ENCODE measurements around the gene UNC5A.

UNC5A gene

GRCh38 chr5:176881816-176882566 lies 71.6 kb downstream of the UNC5A start:
- DNase-seq, result no peak

- no peak for DNase-seq
Measured at GRCh38 chr5:176882567-176882903, 72.2 kb downstream of the UNC5A start.

GRCh38 chr5:176883700-176884570 lies 73.6 kb downstream of the UNC5A start:
- DNase-seq, result no peak

- DNase-seq, result no peak
Measured at GRCh38 chr5:176884571-176884890, 74.2 kb downstream of the UNC5A start.

- DNase-seq, result no peak
Measured at GRCh38 chr5:176886336-176887251, 76.2 kb downstream of the UNC5A start.

GRCh38 chr5:176887252-176887849 lies 77.0 kb downstream of the UNC5A start:
- no peak for DNase-seq

GRCh38 chr5:176888016-176888864 lies 77.9 kb downstream of the UNC5A start:
- DNase-seq, result no peak

- no peak for DNase-seq
Measured at GRCh38 chr5:176888865-176889165, 78.5 kb downstream of the UNC5A start.

GRCh38 chr5:176889321-176890280 lies 79.2 kb downstream of the UNC5A start:
- no peak for DNase-seq

- no peak for DNase-seq
Measured at GRCh38 chr5:176890455-176891330, 80.3 kb downstream of the UNC5A start.

GRCh38 chr5:176891331-176891958 lies 81.1 kb downstream of the UNC5A start:
- no peak for DNase-seq

GRCh38 chr5:176892663-176893062 lies 82.3 kb downstream of the UNC5A start:
- DNase-seq, result no peak

- no peak for DNase-seq
Measured at GRCh38 chr5:176894298-176894697, 83.9 kb downstream of the UNC5A start.

GRCh38 chr5:176895831-176896230 lies 85.5 kb downstream of the UNC5A start:
- DNase-seq, result no peak

- peak; percentile 52 for DNase-seq
Measured at GRCh38 chr5:176897263-176897662, 86.9 kb downstream of the UNC5A start.

- no peak for DNase-seq
Measured at GRCh38 chr5:176899296-176899891, 89.0 kb downstream of the UNC5A start, which contains the start of gene HK3. HK3 (minus strand) TSS chr5:176899346; CDS start chr5:176896159, 3,187 bp downstream.

GRCh38 chr5:176899946-176900779 lies 89.8 kb downstream of the UNC5A start:
- no peak for DNase-seq

GRCh38 chr5:176900780-176901204 lies 90.4 kb downstream of the UNC5A start:
- DNase-seq, result no peak

Measured in NCI-H2171 treated with DMSO at 0.1 percent for 48 hours (cell line).